NCI-H2029 (cell line): ENCODE measurements around the gene PRRT1.

Source experiments
- DNase-seq: peaks from one replicate; lab custom pipeline; 2025; lab: John Stamatoyannopoulos, UW

Gene PRRT1

DNA sequence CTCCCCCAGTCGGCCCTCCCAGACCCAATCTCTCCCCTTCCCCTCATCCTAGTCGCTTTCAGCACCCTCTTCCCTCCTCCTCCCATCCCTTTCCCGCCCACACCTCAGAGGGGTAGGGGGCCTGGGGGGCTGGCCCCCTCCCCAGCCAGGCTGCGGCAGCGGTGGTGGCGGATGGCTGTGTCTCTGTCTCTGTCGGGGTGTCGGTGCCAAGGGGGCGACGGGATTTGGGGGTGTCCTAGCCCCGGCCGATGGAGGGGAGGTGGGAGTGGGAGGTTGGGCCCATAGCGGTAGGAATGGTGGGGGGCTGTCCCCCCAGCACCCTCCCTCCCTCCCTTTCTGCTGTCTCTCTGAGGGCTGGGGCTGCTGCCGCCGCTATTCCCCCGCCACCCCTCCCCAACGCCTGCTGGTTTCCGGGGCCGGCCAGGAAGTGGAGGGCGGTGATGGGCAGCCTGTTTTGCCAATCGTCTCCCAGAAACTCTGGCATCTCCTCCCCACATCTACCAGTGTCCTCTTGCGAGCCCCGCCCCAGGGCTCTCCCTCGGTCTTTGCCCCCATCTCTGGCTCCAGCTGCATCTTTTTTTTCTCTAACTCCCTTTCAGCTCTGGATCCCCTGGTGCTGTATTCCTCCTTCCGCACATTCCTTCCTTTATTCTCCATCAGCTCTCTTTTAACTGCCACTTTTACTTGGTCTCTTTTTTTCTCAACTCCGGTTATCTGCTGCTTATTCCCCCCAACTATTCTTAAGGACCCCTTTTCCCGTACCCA, 24.2 kb upstream of the PRRT1 start, which contains the start of gene AGPAT1:
AGPAT1 (minus strand) TSS at position 374 of the 765 bp plus-strand sequence. CDS start 4,588 bp downstream, outside the sequence.
- DNase-seq: peak; percentile 94

DNA sequence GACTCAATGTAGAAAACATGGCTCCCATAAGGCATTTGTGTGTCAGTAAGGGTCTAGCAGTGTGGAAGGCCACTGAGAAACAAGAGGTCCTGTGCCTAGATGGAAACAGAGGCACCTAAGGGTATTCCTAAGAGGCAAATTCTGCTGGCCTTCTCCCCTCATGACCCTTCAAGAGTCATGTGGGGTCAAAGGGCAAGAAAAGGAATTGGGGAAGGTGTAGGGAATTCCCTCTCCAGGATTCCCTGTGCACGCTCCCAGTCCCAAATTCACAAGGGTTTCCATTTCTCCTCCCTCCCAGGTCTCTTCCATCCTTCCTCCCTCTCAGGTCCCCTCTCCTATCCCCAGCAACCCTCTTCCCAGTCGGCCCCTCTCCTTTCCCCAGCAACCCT, 23.6 kb upstream of the PRRT1 start:
- no peak for DNase-seq

DNA sequence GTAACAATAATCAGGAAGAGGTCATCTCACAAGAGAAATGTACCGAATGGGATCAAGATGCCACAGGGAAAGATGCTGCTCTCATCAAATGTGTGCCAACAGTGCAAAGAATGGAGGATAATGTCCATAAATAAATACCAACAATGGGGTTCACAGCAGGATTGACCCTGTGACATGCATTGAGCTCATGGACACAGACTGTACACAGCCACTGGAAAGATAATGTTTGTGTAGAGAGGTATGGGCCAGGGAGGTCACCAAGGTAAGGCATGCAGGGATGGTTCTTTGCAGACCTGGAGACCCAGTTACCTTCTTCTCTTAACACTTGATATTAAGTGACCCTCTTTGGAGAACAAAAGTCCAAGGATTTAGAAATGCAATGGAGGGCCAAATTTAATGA, 22.7 kb upstream of the PRRT1 start:
- DNase-seq: no peak

DNA sequence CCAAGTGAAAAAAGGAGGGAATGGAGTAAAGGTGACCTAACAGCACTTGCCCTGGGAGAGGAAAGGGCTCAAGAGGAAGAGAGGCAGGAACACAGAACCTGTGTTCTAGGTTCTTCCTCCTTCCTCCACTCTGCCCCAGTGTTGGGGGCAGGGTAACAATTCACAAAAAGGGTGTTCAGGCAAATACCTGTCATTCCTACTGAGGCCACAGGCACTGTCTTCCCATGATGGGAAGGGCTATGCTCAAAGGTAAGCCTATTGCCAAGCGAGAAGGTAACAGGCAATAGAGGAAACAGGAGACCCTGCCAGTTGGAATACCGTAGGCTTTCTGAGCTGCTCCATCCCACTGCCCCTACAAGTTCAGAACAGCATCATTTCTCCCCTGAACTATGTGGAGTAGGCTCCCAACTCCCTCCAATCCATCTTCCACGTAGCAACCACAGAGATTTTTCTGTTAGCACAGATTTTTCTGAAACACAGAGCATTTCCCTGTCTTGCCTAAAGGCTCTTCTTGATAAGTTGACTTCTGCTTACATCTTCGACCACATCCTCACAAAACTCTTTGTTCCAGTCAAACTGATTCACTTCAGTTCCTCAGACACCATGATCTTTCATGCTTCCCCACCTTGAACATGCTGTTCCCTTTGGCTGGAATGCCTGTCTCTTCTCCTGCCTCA, 21.4 kb upstream of the PRRT1 start:
- DNase-seq: no peak

DNA sequence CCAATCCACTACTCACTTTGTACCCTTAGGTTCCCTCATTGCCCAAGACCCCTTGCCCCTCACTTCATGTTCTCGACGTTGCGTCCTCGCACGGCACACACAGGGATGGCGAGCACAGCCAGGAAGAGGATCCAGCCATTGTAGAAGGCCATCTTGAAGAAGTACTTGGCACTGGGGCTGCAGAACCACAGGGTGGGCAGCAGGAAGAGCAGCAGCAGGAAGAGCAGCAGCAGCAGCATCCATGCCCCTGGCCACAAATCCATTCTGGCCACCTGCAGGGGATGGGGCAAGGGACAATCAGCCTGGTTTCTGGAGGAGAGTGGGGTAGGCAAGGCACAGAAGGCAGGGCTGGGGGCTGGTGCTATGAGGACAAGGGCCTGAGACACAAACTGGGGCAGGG, 19.5 kb upstream of the PRRT1 start:
- no peak for DNase-seq

DNA sequence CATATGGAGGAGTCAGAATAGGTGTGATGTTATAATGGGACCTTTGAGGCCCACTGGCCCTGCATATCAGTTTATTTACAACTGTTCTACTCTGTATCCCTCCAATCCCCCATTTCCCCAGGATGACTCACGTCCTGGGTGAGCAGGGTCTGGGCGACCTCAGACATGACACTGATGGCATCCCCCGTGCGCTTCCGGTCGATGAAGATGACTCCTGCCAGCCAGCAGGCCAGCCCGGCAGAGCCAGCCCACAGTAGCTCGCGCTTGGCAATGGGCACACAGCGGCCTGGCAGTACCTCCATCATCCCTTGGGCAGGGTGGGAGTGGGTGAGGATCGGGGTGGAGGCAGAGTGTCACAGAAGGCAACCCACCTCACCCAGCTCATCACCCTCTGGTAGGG, 18.6 kb upstream of the PRRT1 start:
- DNase-seq: no peak

DNA sequence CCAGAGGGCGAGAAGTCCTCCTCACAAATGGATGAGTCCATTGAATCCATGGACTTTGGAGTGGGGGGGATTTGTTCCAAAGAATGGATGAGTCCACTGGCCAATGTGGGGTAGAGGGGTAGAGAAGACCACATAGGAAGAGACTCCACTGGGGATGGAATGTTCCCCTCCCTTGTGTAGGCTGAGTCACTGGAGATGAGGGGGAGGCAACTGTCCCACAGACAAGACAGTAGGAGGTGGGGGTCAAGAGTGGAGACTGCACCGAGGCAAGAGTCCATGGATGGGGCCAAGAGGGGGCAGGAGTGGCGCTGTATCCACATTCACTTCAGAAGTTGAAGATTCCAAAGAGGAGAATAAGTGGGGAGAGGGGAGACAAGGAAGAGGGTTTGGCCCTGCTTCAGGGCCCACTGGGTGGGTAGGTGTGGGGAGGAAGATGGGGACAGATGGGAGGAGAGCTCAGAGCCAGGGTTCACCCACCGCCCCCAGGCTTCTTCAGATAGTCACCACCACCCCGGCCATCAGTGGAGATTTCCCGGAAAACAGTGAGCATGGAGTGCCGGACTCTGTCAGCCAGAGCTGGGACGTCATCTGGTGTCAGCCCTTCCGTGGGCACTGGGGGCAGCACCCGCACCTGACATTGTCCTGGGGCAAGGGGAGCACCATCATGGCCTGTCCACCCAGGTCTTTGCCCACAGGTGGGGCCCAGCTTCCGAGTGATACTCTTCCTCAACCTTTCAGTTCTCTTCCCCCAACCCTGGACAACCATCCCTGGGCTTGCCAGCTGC, 17.3 kb upstream of the PRRT1 start:
- DNase-seq: no peak

DNA sequence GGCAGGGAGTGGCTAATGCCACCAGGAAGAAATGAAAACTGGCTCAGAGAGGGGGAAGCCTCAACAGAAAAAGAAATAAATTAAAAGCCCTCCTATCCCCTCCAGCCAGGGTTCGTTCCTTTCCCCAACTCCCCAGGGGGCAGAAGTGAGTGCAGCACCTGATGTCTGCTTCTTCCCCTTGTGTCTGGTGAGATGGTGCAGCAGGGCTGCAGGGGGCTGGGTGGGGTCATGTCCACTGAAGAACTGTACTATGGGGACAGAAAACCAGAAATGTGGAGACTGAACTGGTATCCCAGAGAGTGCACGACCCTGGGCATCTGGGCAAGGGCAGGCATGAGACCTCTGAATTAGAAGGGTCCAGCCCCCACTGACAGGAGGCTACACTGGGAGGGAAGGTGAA, 16.6 kb upstream of the PRRT1 start:
- DNase-seq: no peak

DNA sequence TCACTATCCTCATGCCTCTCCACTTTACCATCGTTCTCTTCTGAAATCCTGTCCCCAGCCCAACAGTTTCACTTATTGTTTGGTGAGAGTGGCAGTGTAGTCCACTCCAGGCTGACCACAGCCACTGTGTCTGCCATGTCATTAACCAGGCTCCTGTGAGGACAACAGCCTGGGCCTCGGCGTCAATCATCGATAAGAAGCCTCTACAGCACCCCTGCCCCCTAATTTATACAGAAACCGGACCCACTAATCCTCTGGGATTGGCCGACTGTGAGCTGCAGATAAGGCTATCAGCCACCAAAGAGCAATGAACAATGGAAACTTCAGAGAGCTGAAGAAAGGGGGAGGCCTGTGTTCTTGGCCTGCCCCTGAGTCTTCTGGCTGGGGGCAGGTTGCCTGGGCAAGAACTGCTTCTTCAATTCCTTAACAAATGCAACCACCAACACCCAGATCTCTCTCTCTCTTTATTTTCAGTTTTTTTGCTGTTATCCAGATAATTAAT, 16.1 kb upstream of the PRRT1 start:
- no peak for DNase-seq

DNA sequence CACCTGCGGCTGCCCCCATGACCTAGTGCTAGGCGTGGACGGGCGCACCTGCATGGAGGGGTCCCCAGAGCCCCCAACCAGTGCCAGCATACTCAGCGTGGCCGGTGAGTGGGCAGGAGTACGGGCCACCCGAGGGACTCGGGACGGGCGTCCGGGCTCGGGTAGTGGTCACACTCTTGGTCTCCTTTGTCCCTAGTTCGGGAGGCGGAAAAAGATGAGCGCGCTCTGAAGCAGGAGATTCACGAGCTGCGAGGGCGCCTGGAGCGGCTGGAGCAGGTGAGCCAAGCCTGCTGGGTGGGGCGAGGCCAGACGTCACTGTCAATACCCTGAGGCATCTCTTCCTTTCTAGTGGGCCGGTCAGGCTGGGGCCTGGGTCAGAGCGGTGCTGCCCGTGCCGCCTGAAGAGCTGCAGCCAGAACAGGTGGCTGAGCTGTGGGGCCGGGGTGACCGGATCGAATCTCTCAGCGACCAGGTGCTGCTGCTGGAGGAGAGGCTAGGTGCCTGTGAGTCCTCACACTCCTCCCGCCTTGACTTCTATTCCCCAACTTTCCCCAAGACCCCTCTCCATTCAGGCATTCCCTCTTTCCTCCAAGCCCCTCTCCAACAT, 15.5 kb upstream of the PRRT1 start:
- DNase-seq: no peak

DNA sequence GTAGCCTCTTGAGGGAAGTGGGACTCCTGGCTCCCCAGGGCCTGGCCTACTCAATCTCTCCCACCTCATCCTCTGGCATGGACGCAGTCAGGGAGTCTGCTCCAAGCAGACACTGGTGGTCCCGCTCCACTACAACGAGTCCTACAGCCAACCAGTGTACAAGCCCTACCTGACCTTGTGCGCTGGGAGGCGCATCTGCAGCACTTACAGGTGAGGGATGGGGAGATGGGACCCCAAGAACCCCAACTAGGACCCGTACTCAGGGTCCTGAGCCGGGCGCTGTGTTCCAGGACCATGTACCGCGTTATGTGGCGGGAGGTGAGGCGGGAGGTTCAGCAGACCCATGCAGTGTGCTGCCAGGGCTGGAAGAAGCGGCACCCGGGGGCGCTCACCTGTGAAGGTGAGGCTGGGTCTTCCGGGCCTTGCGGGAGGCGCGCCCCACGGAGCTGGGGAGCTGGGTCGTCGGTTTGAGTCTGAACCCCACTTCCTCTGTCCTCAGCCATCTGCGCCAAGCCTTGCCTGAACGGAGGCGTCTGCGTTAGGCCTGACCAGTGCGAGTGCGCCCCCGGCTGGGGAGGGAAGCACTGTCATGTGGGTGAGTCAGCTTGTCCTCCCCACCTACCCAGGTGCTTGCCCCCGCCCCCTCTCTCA, 14.8 kb upstream of the PRRT1 start:
- DNase-seq: no peak

DNA sequence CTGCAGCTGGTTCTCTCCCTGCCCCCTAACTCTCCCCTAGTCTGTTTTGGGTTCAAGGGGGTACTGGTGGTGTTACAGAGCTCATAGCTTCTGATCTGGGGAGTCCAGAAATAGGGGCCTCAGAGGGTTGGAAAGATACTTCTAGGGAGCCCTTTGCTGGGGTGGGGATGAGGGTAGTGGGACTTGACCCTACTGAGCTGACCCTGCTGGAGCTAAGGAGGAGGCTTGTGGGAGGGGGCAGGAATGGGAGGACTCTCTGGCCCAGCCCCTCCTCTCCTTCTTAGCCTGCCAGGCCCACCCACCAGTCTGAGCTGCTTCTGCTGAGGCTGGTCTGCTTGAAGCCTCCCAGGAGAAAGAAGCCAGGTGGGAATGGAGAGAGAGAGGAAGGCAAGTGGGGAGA, 12.6 kb upstream of the PRRT1 start, which contains the start of gene EGFL8:
EGFL8 (plus strand) TSS at position 301 of the 400 bp plus-strand sequence. CDS start 1,571 bp downstream, outside the sequence.
- DNase-seq: no peak

DNA sequence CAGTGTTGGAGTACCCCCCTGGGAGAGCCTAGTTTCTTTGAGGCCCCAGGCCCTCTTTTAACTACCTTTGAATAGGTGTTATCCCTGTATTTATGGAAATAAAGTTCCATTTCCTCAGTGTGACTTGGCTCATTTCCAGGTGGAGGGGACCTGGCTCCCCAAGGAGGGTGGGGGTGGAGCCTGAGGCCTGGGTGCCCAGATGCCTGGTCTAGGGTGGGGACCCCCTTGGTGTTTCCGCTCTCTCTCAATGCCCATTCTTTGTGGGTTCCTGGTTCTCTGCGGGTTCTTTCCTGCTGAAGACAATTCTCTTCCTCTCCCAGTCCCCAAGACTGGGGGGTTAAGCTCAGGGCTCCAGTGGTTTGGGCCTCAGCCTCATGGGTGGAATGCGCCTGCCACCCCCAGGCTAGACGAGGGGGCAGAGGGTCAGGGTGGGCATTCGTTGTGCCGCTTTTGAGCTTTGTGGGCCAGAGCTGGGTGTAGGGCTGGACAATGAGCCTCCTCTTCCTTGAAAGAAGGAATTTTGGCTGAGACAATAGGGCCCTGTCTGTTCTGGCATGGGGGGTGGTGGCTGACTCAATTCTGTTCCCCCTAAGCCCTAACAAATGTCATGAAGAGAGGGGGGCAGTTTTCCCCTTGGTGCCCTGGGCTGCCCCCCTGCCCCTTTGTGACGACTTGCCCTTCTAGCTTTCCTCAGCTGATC, 12.0 kb upstream of the PRRT1 start:
- no peak for DNase-seq

DNA sequence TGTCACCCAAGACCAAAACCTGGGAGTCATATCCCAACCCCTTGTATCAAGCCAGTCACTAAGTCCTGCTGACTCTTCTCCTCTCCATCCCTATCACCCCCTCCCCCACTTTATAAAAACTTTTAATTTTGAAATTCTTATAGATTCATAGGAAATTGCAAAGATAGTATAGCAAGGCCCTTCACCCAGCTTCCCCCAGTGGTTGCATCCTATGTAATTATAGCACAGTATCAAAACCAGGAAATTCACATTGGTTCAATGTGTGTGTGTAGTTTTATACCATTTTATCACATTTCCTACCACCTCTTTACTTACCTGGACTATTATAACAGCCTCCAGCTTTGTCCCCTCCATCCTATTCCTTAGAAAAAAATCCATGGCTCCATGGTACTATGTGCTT, 6.3 kb upstream of the PRRT1 start:
- no peak for DNase-seq

DNA sequence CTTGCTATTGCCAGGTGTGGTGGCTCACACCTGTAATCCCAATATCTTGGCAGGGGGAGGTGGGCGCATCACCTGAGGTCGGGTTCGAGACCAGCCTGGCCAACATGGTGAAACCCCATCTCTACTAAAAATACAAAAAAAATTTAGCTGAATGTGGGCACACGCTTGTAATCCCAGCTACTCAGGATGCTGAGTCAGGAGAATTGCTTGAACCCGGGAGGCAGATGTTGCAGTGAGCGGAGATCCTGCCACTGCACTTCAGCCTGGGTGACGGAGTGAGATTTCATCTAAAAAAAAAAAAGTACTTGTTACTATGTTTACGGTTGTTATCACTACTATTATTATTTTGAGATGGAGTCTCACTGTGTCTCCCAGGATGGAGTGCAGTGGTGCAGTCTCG, 5.2 kb upstream of the PRRT1 start:
- no peak for DNase-seq

DNA sequence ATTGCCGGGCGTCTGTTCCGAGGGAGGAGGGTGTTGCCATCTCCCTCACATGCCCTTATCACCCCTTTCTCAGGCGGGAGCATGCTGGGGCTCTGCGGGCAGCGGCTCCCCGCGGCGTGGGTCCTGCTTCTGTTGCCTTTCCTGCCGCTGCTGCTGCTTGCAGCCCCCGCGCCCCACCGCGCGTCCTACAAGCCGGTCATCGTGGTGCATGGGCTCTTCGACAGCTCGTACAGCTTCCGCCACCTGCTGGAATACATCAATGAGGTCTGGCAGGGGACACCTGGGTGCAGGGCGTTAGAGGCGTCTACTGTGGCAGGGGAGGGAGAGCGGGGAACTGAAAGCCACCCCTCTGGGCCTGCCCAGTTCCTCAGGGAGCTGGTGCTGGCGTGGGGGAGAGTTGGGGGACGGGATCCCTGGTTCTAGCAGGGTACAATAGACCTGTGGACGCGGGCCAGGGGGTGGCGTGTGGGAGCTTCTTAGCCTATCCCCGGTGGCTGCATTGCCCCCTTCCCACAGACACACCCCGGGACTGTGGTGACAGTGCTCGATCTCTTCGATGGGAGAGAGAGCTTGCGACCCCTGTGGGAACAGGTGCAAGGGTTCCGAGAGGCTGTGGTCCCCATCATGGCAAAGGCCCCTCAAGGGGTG, 2.9 kb upstream of the PRRT1 start:
- DNase-seq: peak; percentile 71

DNA sequence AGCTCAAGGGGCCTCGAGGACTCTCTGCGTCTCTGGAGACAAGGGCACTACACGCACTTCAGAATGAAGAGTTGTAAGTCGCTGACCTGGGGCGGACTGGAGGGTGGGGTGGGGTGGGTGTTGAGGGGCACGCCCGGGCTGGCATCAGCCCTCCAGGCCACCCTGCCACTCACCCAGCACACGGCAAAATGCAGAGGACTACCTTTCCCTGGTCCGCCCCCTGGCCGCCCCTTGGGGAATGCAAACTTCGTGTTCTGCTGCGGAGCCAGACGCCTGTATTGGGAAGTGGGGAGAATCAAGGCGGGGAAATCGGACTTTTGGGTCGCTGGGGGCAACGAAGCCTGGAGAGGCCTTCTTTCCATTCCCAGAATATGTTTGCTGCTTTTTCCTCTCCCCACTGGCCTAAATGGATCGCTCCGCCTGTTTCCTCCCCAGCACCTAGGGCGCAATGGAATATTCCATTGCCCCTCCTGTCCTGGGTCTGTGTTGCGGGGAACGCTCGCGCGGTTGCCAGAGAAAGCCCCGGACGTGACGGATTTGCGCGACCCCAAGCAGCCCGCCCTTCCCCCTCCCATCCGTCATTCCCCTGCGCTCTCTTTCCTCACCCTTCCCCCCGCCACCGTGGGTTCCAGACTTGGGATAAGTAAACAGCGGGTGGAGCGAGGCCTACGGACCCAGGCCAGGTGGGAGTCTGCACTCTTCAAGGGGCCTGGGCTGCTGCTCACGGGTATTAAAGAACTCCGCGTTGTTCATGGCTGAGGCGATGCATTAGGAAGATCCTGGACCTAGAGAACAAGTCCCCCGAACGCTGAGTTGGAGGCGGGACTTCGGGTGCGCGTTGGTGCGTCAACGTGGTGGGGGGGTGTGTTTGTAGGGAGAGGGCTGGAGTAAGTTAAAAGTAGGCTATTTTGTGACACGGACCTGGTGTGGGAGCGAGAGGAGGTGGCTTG, 2.1 kb upstream of the PRRT1 start, which contains the start of gene PPT2:
PPT2 (plus strand) TSS at position 578 of the 950 bp plus-strand sequence. CDS start 454 bp downstream, outside the sequence.
- peak; percentile 79 for DNase-seq

DNA sequence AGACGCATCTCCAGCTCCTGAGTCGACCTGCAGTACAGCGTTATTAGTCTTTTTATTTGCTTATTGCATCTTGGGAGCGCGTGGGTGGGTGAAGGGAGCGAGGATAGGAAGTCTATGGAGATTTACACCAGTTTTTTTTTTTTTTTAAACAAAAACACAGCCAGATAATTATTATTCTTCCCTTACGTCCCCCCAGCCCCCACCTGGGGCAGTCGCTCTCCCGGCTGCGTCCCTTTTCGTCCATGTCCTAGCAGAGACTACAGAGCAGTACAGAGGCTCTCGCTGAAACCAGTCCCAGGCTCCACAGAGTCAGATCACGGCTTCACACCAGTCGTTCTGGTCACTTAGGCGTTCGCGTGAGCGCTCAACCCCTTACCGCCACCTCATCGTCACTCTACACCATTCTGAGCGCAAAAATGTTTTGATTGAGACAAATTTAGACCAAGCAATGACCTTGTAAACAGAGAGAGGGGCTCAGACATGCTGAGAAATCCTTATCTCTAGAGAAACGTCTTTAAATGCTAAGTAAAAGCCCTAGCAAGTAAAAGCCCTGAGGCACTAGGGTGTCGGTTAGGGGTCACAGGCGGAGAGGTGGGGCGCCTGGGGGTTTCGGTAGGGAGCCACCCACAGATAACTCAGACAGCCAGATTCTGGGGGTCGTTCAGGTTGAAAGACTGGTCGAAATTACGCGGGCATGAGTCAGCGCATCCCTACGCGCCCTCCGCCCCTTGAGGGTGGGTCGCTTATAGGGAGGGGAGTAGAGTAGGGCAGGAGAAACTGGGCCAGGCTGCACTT, 1.2 kb upstream of the PRRT1 start:
- no peak for DNase-seq
